Progenitor cell of endocrine pancreas (in vitro differentiated cells): ENCODE measurements around the gene MEIS1. TPM values are rescaled to one million over a fixed set of nuclear protein-coding genes. Genes with fewer than 3 reads are reported as not detected.

Source experiments
- DNase-seq: peaks from one replicate; pipeline ENCODE4 v3.0.0; 2021; ENCODE audit warnings: low spot score; ENCODE audit not compliant: unreplicated experiment
- H3K27ac Mint-ChIP-seq: 2 replicates; pipeline ENCODE4 v1.8.0; 2021; ENCODE audit warnings: mild to moderate bottlenecking, moderate library complexity, mixed read lengths
- H3K27me3 Mint-ChIP-seq: 2 replicates; pipeline ENCODE4 v1.8.0; 2021; ENCODE audit warnings: mixed read lengths
- H3K36me3 Mint-ChIP-seq: 2 replicates; pipeline ENCODE4 v1.8.0; 2022; ENCODE audit warnings: mixed read lengths; ENCODE audit not compliant: insufficient read depth
- H3K4me1 Mint-ChIP-seq: 2 replicates; pipeline ENCODE4 v1.8.0; 2021; ENCODE audit warnings: low read depth, mixed read lengths
- H3K4me3 Mint-ChIP-seq: 2 replicates; pipeline ENCODE4 v1.8.0; 2021; ENCODE audit warnings: low read depth, mild to moderate bottlenecking, moderate library complexity, mixed read lengths
- H3K9me3 Mint-ChIP-seq: 2 replicates; pipeline ENCODE4 v1.8.0; 2021; ENCODE audit warnings: low read depth, mixed read lengths
- total RNA-seq: library from RNA; stranded (reverse); gene quantifications from 2 replicates; pipeline ENCODE4 v1.2.1, GENCODE V29; 2021
- TF ChIP-seq, protein P1 (sequence below): fragments of 200-600 bp; sonication (generic); IDR thresholded peaks from one replicate; pipeline ENCODE4 v1.5.0; 2021; ENCODE audit warnings: antibody characterized with exemption, mild to moderate bottlenecking; ENCODE audit not compliant: unreplicated experiment

Gene MEIS1
- total RNA-seq, 1 donor from 2014 or later, result 296 TPM

DNA sequence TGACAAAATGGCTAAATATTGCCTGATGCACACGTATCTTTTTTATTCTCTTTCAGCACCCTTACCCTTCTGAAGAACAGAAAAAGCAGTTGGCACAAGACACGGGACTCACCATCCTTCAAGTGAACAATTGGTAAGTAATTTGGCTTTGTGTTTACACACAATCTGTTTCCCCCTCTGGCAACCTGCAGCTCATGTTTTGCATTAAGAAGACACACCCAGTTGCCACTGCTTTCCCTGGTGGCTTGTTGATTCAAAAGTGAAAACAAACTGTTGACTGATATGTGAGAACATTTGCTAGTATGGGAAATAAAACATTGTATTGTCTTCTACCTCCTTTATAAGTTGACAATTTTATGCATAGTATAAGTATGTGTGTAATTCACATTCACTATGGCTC lies 113.0 kb downstream of the MEIS1 start:
- H3K27ac Mint-ChIP-seq, result no peak overlapping the region
- no peaks in the 10 kb centered on the region for H3K9me3 Mint-ChIP-seq
- H3K4me3 Mint-ChIP-seq, result no peak overlapping the region
- TF ChIP-seq, protein P1, sequence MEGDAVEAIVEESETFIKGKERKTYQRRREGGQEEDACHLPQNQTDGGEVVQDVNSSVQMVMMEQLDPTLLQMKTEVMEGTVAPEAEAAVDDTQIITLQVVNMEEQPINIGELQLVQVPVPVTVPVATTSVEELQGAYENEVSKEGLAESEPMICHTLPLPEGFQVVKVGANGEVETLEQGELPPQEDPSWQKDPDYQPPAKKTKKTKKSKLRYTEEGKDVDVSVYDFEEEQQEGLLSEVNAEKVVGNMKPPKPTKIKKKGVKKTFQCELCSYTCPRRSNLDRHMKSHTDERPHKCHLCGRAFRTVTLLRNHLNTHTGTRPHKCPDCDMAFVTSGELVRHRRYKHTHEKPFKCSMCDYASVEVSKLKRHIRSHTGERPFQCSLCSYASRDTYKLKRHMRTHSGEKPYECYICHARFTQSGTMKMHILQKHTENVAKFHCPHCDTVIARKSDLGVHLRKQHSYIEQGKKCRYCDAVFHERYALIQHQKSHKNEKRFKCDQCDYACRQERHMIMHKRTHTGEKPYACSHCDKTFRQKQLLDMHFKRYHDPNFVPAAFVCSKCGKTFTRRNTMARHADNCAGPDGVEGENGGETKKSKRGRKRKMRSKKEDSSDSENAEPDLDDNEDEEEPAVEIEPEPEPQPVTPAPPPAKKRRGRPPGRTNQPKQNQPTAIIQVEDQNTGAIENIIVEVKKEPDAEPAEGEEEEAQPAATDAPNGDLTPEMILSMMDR, result no peak
- no peaks in the 10 kb centered on the region for H3K27me3 Mint-ChIP-seq
- peaks cover 56% of the 10 kb centered on the region for H3K4me1 Mint-ChIP-seq
- peaks cover 15% of the 10 kb centered on the region for H3K36me3 Mint-ChIP-seq
- DNase-seq, result no peak

DNA sequence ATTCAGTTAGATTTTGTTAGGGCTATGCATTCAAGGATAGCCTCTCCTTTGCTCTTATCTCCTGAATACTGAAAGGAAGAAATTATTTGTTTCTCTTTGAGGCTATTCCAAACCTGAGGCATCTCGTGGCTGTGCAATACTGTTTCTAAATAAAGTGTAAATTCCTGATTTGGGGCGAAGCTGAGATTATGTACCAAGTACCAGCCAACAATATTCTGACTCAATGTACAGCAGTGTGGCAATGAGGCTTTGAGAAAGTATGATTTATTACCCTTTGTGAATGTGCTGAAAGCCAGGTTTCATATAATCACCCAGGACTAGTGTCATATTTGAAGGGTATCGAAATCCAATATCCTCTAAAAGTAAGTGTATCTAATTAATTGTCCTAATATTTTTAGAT lies 113.5 kb downstream of the MEIS1 start:
- H3K4me3 Mint-ChIP-seq, result no peak overlapping the region
- no peaks in the 10 kb centered on the region for H3K27me3 Mint-ChIP-seq
- DNase-seq, result no peak
- H3K4me1 Mint-ChIP-seq, result peaks cover 56% of the 10 kb centered on the region
- TF ChIP-seq, protein P1, result no peak
- H3K9me3 Mint-ChIP-seq, result no peaks in the 10 kb centered on the region
- H3K36me3 Mint-ChIP-seq, result peaks cover 14% of the 10 kb centered on the region
- no peak overlapping the region for H3K27ac Mint-ChIP-seq

DNA sequence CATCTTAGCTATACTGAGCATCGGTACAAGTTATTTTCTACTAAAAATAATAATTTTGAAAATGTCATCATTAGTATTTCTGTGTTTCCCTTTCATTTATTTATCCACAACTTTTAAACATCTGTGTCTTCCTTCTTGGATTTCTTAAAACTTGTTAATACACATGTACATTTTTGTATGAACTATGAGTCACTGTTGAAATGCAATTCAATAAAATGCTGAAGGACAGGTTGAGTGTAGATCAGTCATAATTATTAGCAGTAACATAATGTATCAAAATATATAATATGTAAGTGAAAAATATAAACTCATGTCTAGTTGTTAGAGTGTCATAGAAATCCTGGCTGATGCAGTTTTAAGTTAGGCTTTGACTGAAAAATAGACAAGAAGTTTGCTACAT lies 115.9 kb downstream of the MEIS1 start:
- Mint-ChIP-seq H3K36me3 (peaks cover 13% of the 10 kb centered on the region), H3K27ac (peak overlapping the region; percentile 65), H3K4me3 (no peak overlapping the region), H3K4me1 (peaks cover 67% of the 10 kb centered on the region), H3K9me3 (no peaks in the 10 kb centered on the region), H3K27me3 (no peaks in the 10 kb centered on the region)
- DNase-seq, result no peak
- TF ChIP-seq, protein P1, result no peak

DNA sequence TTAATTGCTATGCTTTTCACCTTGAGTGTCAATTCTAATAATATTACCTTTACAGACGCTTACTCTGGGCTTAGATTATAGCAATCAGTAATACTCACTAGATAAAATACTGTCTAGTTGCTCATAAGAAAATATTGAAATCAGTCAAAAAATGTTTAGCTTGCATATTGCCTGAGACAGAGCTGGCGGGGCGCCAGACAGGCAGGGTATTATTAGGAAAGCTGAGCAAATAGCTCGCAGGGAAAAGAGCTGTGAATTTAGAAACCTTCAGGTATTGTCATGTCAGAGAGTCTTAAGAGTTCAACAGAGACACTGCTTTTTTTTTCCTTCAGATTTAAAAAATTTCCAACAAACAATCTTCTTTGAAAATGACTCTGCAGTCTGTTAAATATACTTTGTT lies 118.4 kb downstream of the MEIS1 start:
- no peaks in the 10 kb centered on the region for H3K27me3 Mint-ChIP-seq
- H3K9me3 Mint-ChIP-seq, result no peaks in the 10 kb centered on the region
- TF ChIP-seq, protein P1, result no peak
- DNase-seq, result no peak
- H3K36me3 Mint-ChIP-seq, result peaks cover 19% of the 10 kb centered on the region
- H3K27ac Mint-ChIP-seq, result peak overlapping the region; percentile 83
- H3K4me1 Mint-ChIP-seq, result peaks cover 54% of the 10 kb centered on the region
- H3K4me3 Mint-ChIP-seq, result no peak overlapping the region

DNA sequence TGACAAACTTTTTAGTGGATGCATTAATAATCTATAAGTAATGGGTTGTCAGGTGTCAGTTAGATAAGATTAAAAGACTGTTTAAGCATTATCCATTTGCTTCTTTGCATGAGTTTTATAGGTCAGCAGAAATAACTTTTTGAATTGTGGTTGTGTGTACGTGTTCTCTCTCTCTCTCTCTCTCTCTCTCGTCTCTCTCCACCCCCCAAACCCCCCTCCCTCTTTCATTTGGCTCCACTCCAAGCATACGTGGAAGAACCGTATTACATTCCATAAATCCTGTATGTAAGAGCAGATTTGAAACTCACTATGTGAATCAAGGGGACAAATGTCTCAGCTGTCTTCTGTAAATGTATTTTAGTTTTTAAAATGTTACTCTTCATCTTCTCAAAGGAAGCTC lies 120.2 kb downstream of the MEIS1 start:
- TF ChIP-seq, protein P1, result no peak

More for the DNA sequence above, 120.2 kb downstream of the MEIS1 start:
- peak overlapping the region; percentile 5 for H3K4me3 Mint-ChIP-seq
- no peaks in the 10 kb centered on the region for H3K27me3 Mint-ChIP-seq
- H3K36me3 Mint-ChIP-seq, result peaks cover 21% of the 10 kb centered on the region
- peak overlapping the region; percentile 74 for H3K27ac Mint-ChIP-seq
- no peaks in the 10 kb centered on the region for H3K9me3 Mint-ChIP-seq
- no peak for DNase-seq
- peaks cover 46% of the 10 kb centered on the region for H3K4me1 Mint-ChIP-seq
